ENCODE results near the gene SEC61A1.

Gene SEC61A1

GRCh38 chr3:128062033-128062745 is 10.0 kb downstream of the SEC61A1 start:
- no peak for TF ChIP-seq CTCF (IDR thresholded peaks at IDR 0.05; ENCODE audit: low read depth, low read length)
- Histone ChIP-seq H3K9me3 (ENCODE audit: severe bottlenecking) (no peaks in the 10 kb centered on the region), H3K27ac (no peak overlapping the region), H3K4me3 (ENCODE audit: low read depth, low read length) (no peak overlapping the region), H3K27me3 (ENCODE audit: insufficient read depth, low read depth, severe bottlenecking) (no peaks in the 10 kb centered on the region), H3K36me3 (peaks cover 88% of the 10 kb centered on the region)
- no peak for DNase-seq

- TF ChIP-seq CTCF (IDR thresholded peaks at IDR 0.05; ENCODE audit: low read depth, low read length): no peak
- no peak overlapping the region for H3K4me3 ChIP-seq (ENCODE audit: low read depth, low read length)
- no peak overlapping the region for H3K27ac ChIP-seq
- H3K36me3 ChIP-seq: peaks cover 94% of the 10 kb centered on the region
- no peaks in the 10 kb centered on the region for H3K27me3 ChIP-seq (ENCODE audit: insufficient read depth, low read depth, severe bottlenecking)
- no peaks in the 10 kb centered on the region for H3K9me3 ChIP-seq (ENCODE audit: severe bottlenecking)
- DNase-seq: no peak
These were observed 11.6 kb downstream of the SEC61A1 start for GRCh38 chr3:128063865-128064264.

GRCh38 chr3:128064962-128065361 is 12.7 kb downstream of the SEC61A1 start:
- Histone ChIP-seq H3K9me3 (ENCODE audit: severe bottlenecking) (no peaks in the 10 kb centered on the region), H3K27me3 (ENCODE audit: insufficient read depth, low read depth, severe bottlenecking) (no peaks in the 10 kb centered on the region), H3K27ac (no peak overlapping the region), H3K36me3 (peaks cover 97% of the 10 kb centered on the region), H3K4me3 (ENCODE audit: low read depth, low read length) (no peak overlapping the region)
- no peak for TF ChIP-seq CTCF (IDR thresholded peaks at IDR 0.05; ENCODE audit: low read depth, low read length)
- DNase-seq: no peak

DNA sequence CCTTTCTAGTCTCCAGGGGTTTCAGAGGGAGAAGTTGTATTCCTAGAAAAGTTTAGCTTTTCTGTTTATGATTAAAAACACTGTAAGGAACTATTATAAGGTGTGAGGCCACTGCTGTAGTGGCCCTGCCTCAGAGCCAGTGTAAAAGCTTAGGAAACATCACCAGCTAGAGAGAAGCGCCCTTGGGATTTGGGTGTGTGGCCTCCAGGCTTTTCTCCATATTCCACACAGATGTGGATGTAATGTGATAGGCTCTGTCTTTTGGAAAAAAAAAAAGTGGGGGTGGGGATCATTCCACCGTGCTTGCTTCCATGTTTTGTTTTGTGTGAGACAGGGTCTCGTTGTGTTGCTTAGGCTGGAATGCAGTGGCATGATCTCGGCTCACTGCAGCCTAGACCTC is 13.9 kb downstream of the SEC61A1 start:
- no peak for DNase-seq
- H3K36me3 ChIP-seq: peaks cover 97% of the 10 kb centered on the region
- H3K27me3 ChIP-seq (ENCODE audit: insufficient read depth, low read depth, severe bottlenecking): no peaks in the 10 kb centered on the region
- H3K27ac ChIP-seq: no peak overlapping the region
- H3K4me3 ChIP-seq (ENCODE audit: low read depth, low read length): no peak overlapping the region
- H3K9me3 ChIP-seq (ENCODE audit: severe bottlenecking): no peaks in the 10 kb centered on the region
- TF ChIP-seq CTCF (IDR thresholded peaks at IDR 0.05; ENCODE audit: low read depth, low read length): no peak

DNA sequence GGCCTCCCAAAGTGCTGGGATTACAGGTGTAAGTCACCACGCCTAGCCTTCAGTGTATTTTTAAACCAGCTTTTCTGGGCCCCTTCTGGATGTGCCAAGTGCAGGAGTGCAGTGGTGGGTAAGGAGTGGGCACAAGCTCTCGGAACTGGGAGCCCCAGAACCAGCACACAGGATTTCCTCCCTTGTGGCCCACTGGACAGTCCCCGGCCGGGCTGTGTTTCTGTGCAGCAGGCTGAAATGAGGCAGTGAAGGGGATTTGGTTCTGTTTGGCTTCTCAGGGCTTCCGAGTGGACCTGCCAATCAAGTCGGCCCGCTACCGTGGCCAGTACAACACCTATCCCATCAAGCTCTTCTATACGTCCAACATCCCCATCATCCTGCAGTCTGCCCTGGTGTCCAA is 14.4 kb downstream of the SEC61A1 start:
- no peaks in the 10 kb centered on the region for H3K27me3 ChIP-seq (ENCODE audit: insufficient read depth, low read depth, severe bottlenecking)
- DNase-seq: no peak
- H3K36me3 ChIP-seq: peaks cover 97% of the 10 kb centered on the region
- H3K27ac ChIP-seq: no peak overlapping the region
- no peaks in the 10 kb centered on the region for H3K9me3 ChIP-seq (ENCODE audit: severe bottlenecking)
- H3K4me3 ChIP-seq (ENCODE audit: low read depth, low read length): no peak overlapping the region
- TF ChIP-seq CTCF (IDR thresholded peaks at IDR 0.05; ENCODE audit: low read depth, low read length): no peak

GRCh38 chr3:128067489-128067888 is 15.3 kb downstream of the SEC61A1 start:
- H3K27me3 ChIP-seq (ENCODE audit: insufficient read depth, low read depth, severe bottlenecking): no peaks in the 10 kb centered on the region
- peak overlapping the region; percentile 24; the same call in 1 of the 2 replicates for H3K27ac ChIP-seq
- TF ChIP-seq CTCF (IDR thresholded peaks at IDR 0.05; ENCODE audit: low read depth, low read length): 0 out of 2 replicates have a peak, but pooled peaks have one; percentile 6
- H3K36me3 ChIP-seq: peaks cover 97% of the 10 kb centered on the region
- H3K4me3 ChIP-seq (ENCODE audit: low read depth, low read length): no peak overlapping the region
- H3K9me3 ChIP-seq (ENCODE audit: severe bottlenecking): no peaks in the 10 kb centered on the region
- no peak for DNase-seq

All from WERI-Rb-1 (cell line).